Effector memory CD4-positive, alpha-beta T cell (primary cell): ENCODE measurements around the gene LRRTM3.

ENCODE experiments used
- DNase-seq, 3 donors: peaks; one replicate each; pipeline ENCODE4 v3.0.0-alpha.2; 2020
- H3K27ac ChIP-seq: 2 replicates; pipeline ENCODE4 v1.7.0; 2013; ENCODE audit warnings: mild to moderate bottlenecking, low read length, moderate library complexity; ENCODE audit not compliant: insufficient read depth, poor library complexity, severe bottlenecking
- H3K27me3 ChIP-seq: replicated peaks from 2 replicates; pipeline ENCODE4 v1.7.0; 2013; ENCODE audit warnings: mild to moderate bottlenecking, low read length; ENCODE audit not compliant: insufficient read depth, control insufficient read depth, poor library complexity, severe bottlenecking
- H3K36me3 ChIP-seq: 2 replicates; pipeline ENCODE4 v1.7.0; 2013; ENCODE audit warnings: mild to moderate bottlenecking, low read length, moderate library complexity; ENCODE audit not compliant: control insufficient read depth, insufficient read depth
- H3K4me1 ChIP-seq: 2 replicates; pipeline ENCODE4 v1.7.0; 2013; ENCODE audit warnings: low read length, mild to moderate bottlenecking; ENCODE audit not compliant: control insufficient read depth, insufficient read depth, poor library complexity, severe bottlenecking
- H3K4me3 ChIP-seq: 2 replicates; pipeline ENCODE4 v1.7.0; 2013; ENCODE audit warnings: low read length, low read depth, mild to moderate bottlenecking; ENCODE audit not compliant: insufficient read depth, poor library complexity, severe bottlenecking
- H3K9me3 ChIP-seq: 2 replicates; pipeline ENCODE4 v1.7.0; 2013; ENCODE audit warnings: mild to moderate bottlenecking, low read length, moderate library complexity; ENCODE audit not compliant: control insufficient read depth

The LRRTM3 gene

GRCh38 chr10:66931340-66931948 lies 5.6 kb downstream of the LRRTM3 start:
- H3K36me3 ChIP-seq, result no peaks in the 10 kb centered on the region
- no peak overlapping the region for H3K4me3 ChIP-seq
- H3K9me3 ChIP-seq, result no peaks in the 10 kb centered on the region
- H3K27ac ChIP-seq, result no peak overlapping the region
- H3K27me3 ChIP-seq, result no peaks in the 10 kb centered on the region
- DNase-seq, result no peak
- no peaks in the 10 kb centered on the region for H3K4me1 ChIP-seq

DNA sequence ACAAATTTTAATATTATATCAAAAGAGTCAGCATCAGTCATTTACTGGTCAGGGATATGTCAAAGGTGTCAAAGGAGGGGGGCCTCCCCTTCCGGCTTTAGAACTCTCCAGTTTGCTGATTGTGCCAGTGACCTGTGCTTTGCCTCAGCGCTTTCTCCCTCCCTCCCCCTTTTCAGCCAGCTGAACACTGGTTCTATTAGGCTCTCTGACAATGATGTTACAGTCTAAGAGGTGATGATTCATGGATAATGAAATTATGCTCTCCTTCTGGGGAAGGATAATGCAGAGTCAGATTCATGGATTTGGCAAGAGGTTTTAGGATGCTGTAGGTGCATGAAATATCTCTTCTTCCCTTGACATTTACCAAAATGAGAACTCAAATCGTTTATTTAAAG lies 6.1 kb downstream of the LRRTM3 start:
- Histone ChIP-seq H3K9me3 (no peaks in the 10 kb centered on the region), H3K4me1 (no peaks in the 10 kb centered on the region), H3K27me3 (no peaks in the 10 kb centered on the region), H3K27ac (no peak overlapping the region), H3K36me3 (no peaks in the 10 kb centered on the region), H3K4me3 (no peak overlapping the region)
- DNase-seq, result no peak

DNA sequence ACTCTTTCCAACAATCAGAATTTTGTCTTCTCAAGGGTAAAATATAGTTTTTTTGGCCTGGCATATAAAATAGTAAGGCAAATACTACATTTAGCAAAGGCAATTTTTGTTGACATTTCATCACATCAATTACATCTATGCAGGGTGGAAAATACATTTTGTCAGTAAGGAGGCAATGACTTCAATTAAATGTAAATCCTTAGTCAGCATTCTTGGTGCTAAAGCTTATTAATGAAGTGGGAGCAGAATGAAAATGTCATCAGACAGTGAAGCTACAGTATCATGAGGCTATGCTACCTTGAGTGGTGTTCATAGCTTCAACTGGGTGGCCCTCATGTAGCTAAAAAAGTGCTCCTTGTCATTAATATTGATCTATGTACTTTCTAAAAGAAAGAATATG lies 8.9 kb downstream of the LRRTM3 start:
- DNase-seq, result no peak
- Histone ChIP-seq H3K4me3 (no peak overlapping the region), H3K27ac (no peak overlapping the region)

DNA sequence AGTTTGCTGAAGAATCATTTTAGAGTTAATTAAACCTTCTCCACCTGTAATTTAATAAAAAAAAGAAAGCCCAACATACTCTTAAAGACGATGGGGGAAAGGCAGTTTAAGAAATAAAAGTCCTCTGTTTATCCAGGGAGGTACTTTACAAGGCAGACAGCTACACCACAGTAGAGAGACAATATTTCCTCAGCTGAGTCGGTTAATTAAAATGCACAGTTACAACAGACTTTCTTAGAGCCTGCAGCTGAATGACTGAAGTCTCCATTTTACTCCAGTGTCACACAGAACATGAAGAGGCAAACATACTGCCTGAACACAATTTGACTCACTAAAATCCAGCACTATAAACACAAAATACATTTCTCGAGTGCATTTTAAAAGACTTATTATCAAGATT lies 15.1 kb downstream of the LRRTM3 start:
- Histone ChIP-seq H3K27me3 (no peaks in the 10 kb centered on the region), H3K27ac (no peak overlapping the region), H3K9me3 (no peaks in the 10 kb centered on the region), H3K36me3 (no peaks in the 10 kb centered on the region), H3K4me3 (no peak overlapping the region), H3K4me1 (no peaks in the 10 kb centered on the region)
- DNase-seq, result no peak

More for the DNA sequence above, 8.9 kb downstream of the LRRTM3 start:
- no peaks in the 10 kb centered on the region for H3K36me3 ChIP-seq
- no peaks in the 10 kb centered on the region for H3K9me3 ChIP-seq
- H3K4me1 ChIP-seq, result no peaks in the 10 kb centered on the region
- no peaks in the 10 kb centered on the region for H3K27me3 ChIP-seq

DNA sequence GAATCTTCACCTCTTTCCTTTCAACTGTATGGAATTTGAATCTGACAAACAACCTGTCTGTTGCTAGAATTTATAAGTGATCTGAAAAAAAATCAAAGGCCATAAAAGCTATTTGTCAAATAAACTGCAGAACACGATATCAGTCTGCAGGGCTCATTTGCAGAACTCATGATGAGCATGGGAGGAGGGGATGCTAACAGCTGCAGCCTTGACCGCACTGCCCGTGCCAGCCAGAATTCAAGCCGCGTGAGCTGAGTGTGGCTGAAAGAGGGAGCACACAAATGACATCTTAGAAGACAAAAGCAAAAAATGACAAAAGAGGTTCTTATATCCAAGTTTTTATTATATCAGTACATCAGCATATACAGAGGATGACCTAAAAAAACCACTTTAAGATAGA lies 15.7 kb downstream of the LRRTM3 start:
- Histone ChIP-seq H3K4me1 (no peaks in the 10 kb centered on the region), H3K27ac (no peak overlapping the region), H3K36me3 (no peaks in the 10 kb centered on the region), H3K27me3 (no peaks in the 10 kb centered on the region), H3K9me3 (no peaks in the 10 kb centered on the region), H3K4me3 (no peak overlapping the region)
- no peak for DNase-seq

DNA sequence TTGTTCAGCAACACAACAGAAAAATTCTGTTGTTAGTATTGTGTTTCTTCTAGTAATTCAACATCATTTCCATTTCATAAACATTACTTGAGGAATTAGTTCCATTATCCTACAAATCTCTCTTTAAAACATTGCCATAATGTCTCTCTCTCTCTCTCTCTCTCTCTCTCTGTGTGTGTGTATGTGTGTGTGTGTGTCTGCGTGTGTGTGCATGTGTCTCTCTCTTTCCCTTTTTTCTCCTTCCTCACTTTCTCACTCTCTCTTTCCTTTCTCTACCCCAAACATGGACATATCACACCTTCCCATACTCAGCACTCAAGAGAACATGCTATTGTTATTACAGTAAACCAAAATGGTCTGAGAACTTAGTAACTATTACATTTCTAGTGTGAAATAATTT lies 16.6 kb downstream of the LRRTM3 start:
- H3K9me3 ChIP-seq, result no peaks in the 10 kb centered on the region
- no peaks in the 10 kb centered on the region for H3K27me3 ChIP-seq
- H3K4me3 ChIP-seq, result no peak overlapping the region
- no peak for DNase-seq
- no peaks in the 10 kb centered on the region for H3K36me3 ChIP-seq
- H3K4me1 ChIP-seq, result no peaks in the 10 kb centered on the region
- no peak overlapping the region for H3K27ac ChIP-seq

GRCh38 chr10:66943590-66943989 lies 17.8 kb downstream of the LRRTM3 start:
- Histone ChIP-seq H3K4me3 (no peak overlapping the region), H3K27me3 (no peaks in the 10 kb centered on the region), H3K9me3 (no peaks in the 10 kb centered on the region), H3K36me3 (no peaks in the 10 kb centered on the region), H3K4me1 (no peaks in the 10 kb centered on the region), H3K27ac (no peak overlapping the region)
- no peak for DNase-seq

DNA sequence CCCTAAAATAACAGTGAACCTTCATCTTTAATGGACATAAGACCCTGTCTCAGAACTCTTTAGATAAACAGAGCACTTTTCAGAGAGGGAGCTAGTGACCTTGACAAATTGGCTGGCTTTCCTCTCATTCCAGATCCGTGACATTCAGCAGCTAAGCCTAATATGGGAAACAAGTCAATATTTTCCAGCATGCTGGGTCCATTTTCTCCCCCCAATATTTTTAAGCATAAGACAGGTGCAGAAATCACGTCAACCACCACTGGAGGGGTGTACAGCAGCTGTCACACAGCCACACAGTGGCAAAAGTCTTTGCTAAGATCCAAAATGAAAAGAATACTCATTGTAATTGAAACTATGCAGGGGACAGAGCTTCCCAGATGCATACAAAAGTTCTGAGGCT lies 26.1 kb downstream of the LRRTM3 start:
- H3K27ac ChIP-seq, result no peak overlapping the region
- H3K9me3 ChIP-seq, result no peaks in the 10 kb centered on the region
- H3K4me3 ChIP-seq, result no peak overlapping the region
- DNase-seq, result no peak
- H3K36me3 ChIP-seq, result no peaks in the 10 kb centered on the region
- no peaks in the 10 kb centered on the region for H3K4me1 ChIP-seq
- H3K27me3 ChIP-seq, result no peaks in the 10 kb centered on the region

DNA sequence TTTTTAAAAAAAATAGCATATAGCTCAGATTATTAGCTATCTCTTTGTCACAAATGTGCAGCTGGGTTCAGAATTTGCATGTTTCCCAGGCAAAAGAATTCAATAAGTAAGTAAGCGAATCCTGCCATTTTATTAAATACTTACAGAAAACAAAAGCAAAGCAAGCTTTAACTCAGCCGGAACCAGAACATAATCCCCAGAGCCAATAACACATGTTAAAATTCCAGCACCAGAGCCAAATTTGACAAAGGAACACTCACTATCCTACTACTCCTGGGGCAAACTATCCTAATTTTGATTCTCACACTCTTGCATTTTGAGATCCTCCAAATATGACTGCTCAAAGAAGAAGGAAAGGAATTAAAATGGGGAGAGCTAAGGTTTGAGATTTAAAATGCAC lies 32.6 kb downstream of the LRRTM3 start:
- Histone ChIP-seq H3K27me3 (no peaks in the 10 kb centered on the region), H3K36me3 (no peaks in the 10 kb centered on the region), H3K4me3 (no peak overlapping the region), H3K4me1 (no peaks in the 10 kb centered on the region), H3K27ac (no peak overlapping the region), H3K9me3 (no peaks in the 10 kb centered on the region)
- DNase-seq, result no peak

DNA sequence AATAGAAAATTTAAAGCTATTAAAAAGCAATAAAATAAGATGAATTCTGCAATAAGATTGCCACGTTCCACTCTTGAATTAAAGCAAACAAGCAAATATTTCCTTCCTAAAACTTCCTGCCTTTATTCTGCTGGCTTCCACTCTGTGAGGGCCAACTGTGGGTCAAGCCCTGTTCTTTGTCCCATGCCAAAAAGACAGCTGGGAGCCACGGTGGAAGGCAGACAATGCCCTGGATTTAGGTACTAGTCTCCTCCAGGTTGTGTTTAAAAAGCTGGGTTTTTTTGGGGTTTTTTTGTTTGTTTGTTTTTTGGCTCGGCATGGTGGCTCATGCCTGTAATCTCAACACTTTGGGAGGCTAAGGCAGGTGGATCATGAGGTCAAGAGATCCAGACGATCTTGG lies 39.1 kb downstream of the LRRTM3 start:
- H3K4me1 ChIP-seq, result no peaks in the 10 kb centered on the region
- no peaks in the 10 kb centered on the region for H3K9me3 ChIP-seq
- H3K4me3 ChIP-seq, result no peak overlapping the region
- H3K36me3 ChIP-seq, result no peaks in the 10 kb centered on the region
- no peak overlapping the region for H3K27ac ChIP-seq
- H3K27me3 ChIP-seq, result no peaks in the 10 kb centered on the region
- no peak for DNase-seq
